Spleen (tissue), 7 donors: ENCODE data around the gene CENPO.

ENCODE experiments used
- CTCF ChIP-seq, 11 experiments: fragments of 200-600 bp in 7 of 11; fragments of 450-650 bp in 4 of 11; sonication (generic) in 4 of 11; IDR thresholded peaks in 8 of 11; conservative IDR thresholded peaks in 3 of 11; 1 replicate in 7 of 11; 2 replicates in 4 of 11; pipeline versions ENCODE4 v1.4.0 to v1.8.0; 2016 to 2021; ENCODE audit warnings: antibody characterized with exemption in 11 of 11, inconsistent platforms in 4 of 11, mild to moderate bottlenecking in 1 of 11
- POLR2AphosphoS5 ChIP-seq, 3 donors: sonication (generic); formaldehyde crosslinking; IDR thresholded peaks; one replicate each; pipeline ENCODE4 v1.5.1; 2017; ENCODE audit warnings: antibody characterized with exemption in 3 of 3
- donor health status: DM: no; HTN: no; CAD: no; lungs with moderate emphysema.
- donor health status: DM: no; HTN: no; CAD: no.
- donor health status: DM: no; HTN: no; CAD: no.

- no peak for TF ChIP-seq CTCF (IDR thresholded peaks at IDR 0.05 in 8 of 11, conservative IDR thresholded peaks at IDR 0.05 in 3 of 11)
- no peak for TF ChIP-seq POLR2AphosphoS5 (IDR thresholded peaks at IDR 0.05)
Measured at GRCh38 chr2:24852026-24852425, 58.8 kb downstream of the CENPO start.
